Hematopoietic multipotent progenitor cell treated with erythropoietin and hydrocortisone succinate and interleukin-3 and kit ligand, for 4 days (in vitro differentiated cells): ENCODE results near the gene SSNA1.
A peak's percentile ranks its signal among the peaks of the same experiment; 100 is the strongest.
"Not testable (repeated sequence)": the region's sequence is repeated elsewhere in the genome, so short reads cannot be mapped to it uniquely, and the experiment has no call there.

Experiments used
- DNase-seq: peaks from one replicate; pipeline ENCODE4 v3.0.0-alpha.2; 2015

SSNA1 gene

DNA sequence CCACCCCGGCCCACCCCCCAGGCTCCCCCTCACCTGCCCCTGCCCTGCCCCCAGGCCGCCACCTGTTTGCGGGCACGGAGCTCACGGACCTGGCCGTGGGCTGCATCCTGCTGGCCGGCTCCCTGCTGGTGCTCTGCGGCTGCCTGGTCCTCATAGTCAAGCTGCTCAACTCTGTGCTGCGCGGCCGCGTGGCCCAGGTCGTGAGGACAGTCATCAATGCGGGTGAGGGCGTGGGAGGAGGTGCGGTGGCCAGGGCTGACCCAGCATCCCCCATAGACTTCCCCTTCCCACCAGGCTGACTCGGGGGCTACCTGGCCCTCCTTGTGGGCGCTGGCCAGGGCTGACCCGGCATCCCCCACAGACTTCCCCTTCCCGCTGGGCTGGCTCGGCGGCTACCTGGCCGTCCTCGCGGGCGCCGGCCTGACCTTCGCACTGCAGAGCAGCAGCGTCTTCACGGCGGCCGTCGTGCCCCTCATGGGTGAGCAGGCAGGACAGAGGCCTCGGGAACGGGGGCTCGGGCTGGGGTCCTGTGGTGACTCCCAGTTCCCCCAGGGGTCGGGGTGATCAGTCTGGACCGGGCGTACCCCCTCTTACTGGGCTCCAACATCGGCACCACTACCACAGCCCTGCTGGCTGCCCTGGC, 45.7 kb downstream of the SSNA1 start:
- no peak for DNase-seq

DNA sequence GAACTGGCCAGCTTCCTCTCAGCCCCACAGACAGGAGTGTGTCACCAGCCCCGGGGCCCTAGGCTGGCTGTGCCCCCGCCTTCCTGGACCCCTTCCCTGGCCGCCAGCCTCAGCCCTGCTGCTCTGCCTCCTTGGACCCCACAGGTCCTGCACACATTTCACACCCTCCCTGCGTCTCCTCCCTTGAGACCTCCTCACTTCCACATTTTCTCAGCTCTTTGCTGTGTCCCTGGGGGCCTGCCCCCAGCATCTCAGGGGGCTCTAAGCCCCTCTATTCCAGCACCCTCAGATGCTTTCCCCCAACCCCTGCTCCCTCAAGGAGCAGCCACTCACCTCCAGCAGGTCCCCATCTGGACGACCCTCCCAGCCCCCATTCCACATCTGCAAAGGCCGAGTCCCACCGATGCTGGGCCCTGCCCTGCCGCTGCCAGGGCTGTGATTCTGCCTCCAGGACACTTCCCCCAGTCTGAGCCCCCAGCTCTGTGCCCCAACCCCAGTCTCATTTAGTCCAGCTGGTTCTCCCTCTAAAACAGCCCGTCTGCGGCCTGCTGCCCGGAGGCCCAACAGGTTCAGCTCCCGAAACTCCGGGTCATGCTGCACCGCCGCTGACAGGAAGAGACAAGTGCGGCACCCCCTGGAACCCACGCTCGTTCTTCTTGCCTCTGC, 46.4 kb downstream of the SSNA1 start:
- DNase-seq = no peak

DNA sequence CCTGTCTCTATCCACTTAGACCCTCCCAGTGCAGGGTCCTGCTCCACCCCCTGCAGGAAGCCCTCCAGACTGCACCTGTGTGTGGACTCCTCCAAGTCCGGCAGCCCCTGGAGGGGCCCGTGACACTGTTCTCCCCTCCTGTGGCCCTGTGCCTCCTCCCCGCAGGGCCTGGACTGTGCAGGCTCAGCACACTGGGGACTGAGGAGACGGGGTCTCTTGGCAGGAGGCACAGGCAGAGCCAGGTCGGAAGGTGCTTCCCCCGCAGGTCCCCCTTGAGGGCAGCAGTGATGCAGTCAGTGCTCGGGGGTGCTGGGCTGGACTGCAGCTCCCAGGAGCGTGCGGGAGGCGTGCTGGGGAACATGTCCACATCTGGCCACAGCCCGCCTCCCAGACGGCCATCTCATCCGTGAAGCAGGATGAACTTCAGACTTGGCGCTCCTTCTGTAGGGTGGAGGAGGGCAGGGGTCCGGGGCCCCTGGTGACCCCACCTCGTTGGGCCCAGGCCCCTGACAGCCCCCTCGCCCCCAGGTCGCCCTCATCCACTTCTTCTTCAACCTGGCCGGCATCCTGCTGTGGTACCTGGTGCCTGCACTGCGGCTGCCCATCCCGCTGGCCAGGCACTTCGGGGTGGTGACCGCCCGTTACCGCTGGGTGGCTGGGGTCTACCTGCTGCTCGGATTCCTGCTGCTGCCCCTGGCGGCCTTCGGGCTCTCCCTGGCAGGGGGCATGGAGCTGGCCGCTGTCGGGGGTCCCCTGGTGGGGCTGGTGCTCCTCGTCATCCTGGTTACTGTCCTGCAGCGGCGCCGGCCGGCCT, 47.2 kb downstream of the SSNA1 start:
- DNase-seq = no peak

DNA sequence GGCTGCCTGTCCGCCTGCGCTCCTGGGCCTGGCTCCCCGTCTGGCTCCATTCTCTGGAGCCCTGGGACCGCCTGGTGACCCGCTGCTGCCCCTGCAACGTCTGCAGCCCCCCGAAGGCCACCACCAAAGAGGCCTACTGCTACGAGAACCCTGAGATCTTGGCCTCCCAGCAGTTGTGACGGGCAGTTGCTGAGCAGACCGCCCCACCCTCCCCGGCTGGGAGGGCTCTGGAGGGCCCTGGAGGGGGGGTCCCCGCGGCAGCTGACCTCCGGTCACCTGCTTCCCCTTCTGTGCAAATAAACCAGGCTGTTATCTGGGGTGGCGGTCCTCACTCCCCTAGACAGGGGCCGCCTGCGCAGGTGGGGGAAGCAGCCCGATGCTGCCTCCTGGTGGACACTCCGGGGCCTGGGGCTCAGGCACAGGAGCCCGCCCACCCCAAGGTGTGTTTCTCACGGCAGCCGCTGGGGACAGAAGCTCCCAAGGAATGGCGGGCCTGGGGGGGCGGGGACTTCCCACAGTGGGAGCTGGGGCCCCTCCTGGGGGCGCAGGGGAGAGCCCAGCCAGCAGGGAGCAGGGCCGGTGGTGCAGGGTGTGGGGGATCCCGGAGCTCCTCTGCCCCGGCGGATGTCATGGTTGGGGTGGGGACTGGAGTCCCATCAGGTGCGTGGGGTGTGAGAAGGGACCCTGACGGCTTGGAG, 47.9 kb downstream of the SSNA1 start:
- peak; percentile 95 for DNase-seq

DNA sequence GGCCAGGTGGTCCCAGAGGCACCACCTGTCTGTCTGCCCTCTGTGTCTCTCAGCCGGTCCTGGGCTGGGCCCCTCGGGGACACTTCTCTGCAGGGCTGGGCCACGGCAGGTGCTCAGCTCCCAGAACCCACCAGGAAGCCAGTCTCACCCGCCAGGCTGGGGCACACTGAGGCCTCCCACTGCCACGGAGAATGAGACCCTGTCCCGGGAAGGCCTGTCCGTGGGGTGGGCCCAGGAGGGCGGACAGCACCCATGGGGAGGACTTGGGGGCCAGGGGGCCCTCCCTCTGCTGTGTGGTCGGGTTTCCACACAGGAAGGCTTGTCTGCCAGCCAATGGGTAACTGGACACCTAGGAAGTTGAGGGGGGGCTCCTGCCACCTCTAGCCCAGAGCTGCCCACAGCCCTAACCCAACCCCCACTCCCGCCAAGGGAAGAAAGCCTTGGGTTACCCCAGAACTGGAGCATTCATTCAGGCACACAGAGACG, 48.5 kb downstream of the SSNA1 start:
- no peak for DNase-seq

DNA sequence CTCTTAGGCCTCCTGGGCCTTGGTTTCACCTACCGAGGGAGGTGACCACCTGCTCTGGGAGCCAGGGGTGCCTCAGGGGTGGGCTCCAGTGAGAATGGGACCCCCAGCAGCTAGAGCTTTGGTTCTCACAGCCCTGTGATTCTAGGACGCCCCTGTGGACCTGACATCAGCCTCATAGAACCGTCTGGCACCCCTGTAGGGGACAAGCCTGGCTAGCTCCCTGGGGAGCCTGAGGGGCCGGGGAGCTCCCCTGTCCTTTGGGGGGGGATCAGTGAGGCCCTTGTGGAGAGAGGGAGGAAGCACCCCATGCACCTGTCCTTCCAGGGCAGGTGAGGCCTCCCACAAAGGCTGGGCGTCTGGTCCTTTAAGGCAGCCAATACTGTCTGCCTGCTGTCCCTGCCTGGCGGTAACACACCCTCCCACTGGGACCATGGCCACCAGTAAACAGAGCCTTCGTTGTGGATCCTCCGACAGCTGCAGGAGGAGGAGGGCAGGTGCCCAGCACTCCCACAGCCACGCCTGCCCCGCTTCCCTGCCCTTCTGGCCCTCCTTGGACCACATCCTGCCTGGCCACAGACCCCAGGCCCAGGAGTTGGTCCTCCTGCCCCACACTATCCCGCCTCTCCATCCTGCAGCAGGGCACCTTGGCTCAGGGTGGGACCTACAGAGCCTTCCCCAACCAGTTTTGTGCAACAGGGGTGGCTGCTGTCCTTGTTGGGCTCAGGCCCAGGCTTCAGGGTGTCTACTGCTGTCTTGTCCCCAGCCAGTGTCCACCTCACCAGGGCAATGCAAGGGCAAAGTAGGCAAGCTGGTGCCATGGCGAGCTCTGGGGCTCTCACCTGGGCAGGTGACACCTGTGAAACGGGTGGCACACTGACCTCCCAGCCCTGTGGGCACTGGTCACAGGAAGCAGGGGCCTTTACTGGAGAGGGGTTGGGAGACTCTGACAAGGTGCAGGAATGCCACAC, 49.6 kb downstream of the SSNA1 start:
- no peak for DNase-seq

DNA sequence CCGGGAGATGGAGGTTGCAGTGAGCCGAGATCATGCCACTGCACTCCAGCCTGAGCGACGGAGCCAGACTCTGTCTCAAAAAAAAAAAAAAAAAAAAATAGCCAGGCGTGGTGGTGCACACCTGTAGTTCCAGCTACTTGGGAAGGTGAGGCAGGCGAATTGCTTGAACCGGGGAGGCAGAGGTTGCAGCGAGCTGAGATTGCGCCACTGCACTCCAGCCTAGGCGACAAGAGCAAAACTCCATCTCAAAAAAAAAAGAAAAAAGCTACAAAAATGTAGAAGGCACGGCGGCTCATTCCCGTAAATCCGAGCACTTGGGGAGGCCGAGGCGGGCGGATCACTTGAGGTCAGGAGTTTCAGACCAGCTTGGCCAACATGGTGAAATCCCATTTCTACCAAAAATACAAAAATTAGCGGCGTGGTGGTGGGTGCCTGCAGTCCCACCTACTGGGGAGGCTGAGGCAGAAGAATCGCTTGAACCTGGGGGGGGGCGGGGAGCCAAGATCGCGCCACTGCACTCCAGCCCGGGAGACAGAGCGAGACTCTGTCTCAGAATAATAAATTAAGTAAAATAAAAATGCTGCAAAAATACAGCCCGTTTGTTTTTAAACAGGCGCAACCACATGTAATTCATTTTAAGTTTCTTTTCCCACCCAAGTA, 51.2 kb downstream of the SSNA1 start:
- not testable (repeated sequence) for DNase-seq
